Keratinocyte (primary cell): ENCODE measurements around the gene DLG2. TPM values are rescaled to one million over a fixed set of nuclear protein-coding genes. Genes with fewer than 3 reads are reported as not detected.

Source experiments
- DNase-seq: peaks from one replicate; pipeline ENCODE4 v3.0.0-alpha.2; 2011; ENCODE audit warnings: low read depth, missing footprints, low spot score
- FAIRE-seq: peaks from 2 replicates; lab custom pipeline; 2011; peaks lifted over from hg19 to GRCh38; lab: Jason Lieb, UNC
- H2AFZ ChIP-seq: 2 replicates; pipeline ENCODE4 v1.6.0; 2012; ENCODE audit warnings: low read length, control low read depth, inconsistent platforms; ENCODE audit not compliant: control insufficient read depth
- H3K27ac ChIP-seq: 2 replicates; pipeline ENCODE4 v1.5.1; 2011; ENCODE audit warnings: low read length; ENCODE audit not compliant: control insufficient read depth, insufficient read depth
- H3K27me3 ChIP-seq: 3 replicates; pipeline ENCODE4 v1.6.0; 2011; ENCODE audit warnings: low read length; ENCODE audit not compliant: control insufficient read depth, insufficient read depth; ENCODE audit errors: extremely low read depth
- H3K36me3 ChIP-seq, 2 experiments: 2 replicates in 1 of 2; 3 replicates in 1 of 2; pipeline ENCODE4 v1.5.1; 2011; ENCODE audit warnings: low read length in 2 of 2, mild to moderate bottlenecking in 1 of 2; ENCODE audit not compliant: control insufficient read depth in 2 of 2, insufficient read depth in 2 of 2; ENCODE audit errors: extremely low read depth in 1 of 2
- H3K4me1 ChIP-seq: 3 replicates; pipeline ENCODE4 v1.5.1; 2011; ENCODE audit warnings: low read length; ENCODE audit not compliant: control insufficient read depth, insufficient read depth; ENCODE audit errors: extremely low read depth
- H3K4me2 ChIP-seq: 3 replicates; pipeline ENCODE4 v1.6.0; 2011; ENCODE audit warnings: low read depth, low read length; ENCODE audit not compliant: control insufficient read depth, insufficient read depth; ENCODE audit errors: extremely low read depth
- H3K4me3 ChIP-seq, 3 experiments: fragments of 200-600 bp in 1 of 3; sonication (generic) in 1 of 3; 2 replicates in 2 of 3; 3 replicates in 1 of 3; pipeline ENCODE4 v1.5.1; 2011 to 2016; ENCODE audit warnings: low read length in 3 of 3, mild to moderate bottlenecking in 3 of 3, control low read depth in 2 of 3, inconsistent platforms in 1 of 3, low read depth in 1 of 3, mixed read lengths in 1 of 3, mixed run types in 1 of 3, moderate library complexity in 1 of 3; ENCODE audit not compliant: control insufficient read depth in 2 of 3, insufficient read depth in 2 of 3; ENCODE audit errors: extremely low read depth in 1 of 3
- H3K79me2 ChIP-seq: 2 replicates; pipeline ENCODE4 v1.6.0; 2012; ENCODE audit warnings: low read length; ENCODE audit not compliant: control insufficient read depth, insufficient read depth
- H3K9ac ChIP-seq: 3 replicates; pipeline ENCODE4 v1.6.0; 2011; ENCODE audit warnings: low read length; ENCODE audit not compliant: control insufficient read depth, insufficient read depth; ENCODE audit errors: extremely low read depth
- H3K9me1 ChIP-seq: 3 replicates; pipeline ENCODE4 v1.6.0; 2011; ENCODE audit warnings: low read length; ENCODE audit not compliant: control insufficient read depth, insufficient read depth; ENCODE audit errors: extremely low read depth
- H3K9me3 ChIP-seq: 2 replicates; pipeline ENCODE4 v1.5.1; 2012; ENCODE audit warnings: low read depth, low read length; ENCODE audit not compliant: control insufficient read depth
- H4K20me1 ChIP-seq: 3 replicates; pipeline ENCODE4 v1.6.0; 2011; ENCODE audit warnings: low read length; ENCODE audit not compliant: control insufficient read depth, insufficient read depth; ENCODE audit errors: extremely low read depth
- EZH2 ChIP-seq: IDR thresholded peaks from one replicate; pipeline ENCODE4 v1.6.1; 2012; ENCODE audit warnings: inconsistent platforms, mild to moderate bottlenecking, low read length, moderate library complexity
- dilution Hi-C: fragments of 300-500 bp; cut with MboI; formaldehyde crosslinking; loops from one replicate; pipeline ENCODE4 v1.7.0; 2020; ENCODE audit warnings: low sequenced_read_pairs; ENCODE audit not compliant: extremely low pct_ligation_motif_present
- polyA plus RNA-seq, 5 experiments: library from polyadenylated mRNA; depleted of rRNA in 3 of 5; stranded (reverse) in 3 of 5; stranded (forward) in 1 of 5; unstranded in 1 of 5; fragments of >200 nt; gene quantifications; 1 replicate in 1 of 5; 2 replicates in 3 of 5; 3 replicates in 1 of 5; pipeline versions ENCODE4 v1.2.1 to v1.2.3, GENCODE V29; 2011 to 2012; ENCODE audit warnings: missing spikeins in 2 of 5, low read depth in 1 of 5, low replicate concordance in 1 of 5
- TF ChIP-seq, protein P1 (sequence below), 3 experiments: IDR thresholded peaks in 1 of 3; conservative IDR thresholded peaks in 1 of 3; optimal IDR thresholded peaks in 1 of 3; 2 replicates in 2 of 3; 3 replicates in 1 of 3; pipeline versions ENCODE3 to v1.5.1; 2011; ENCODE audit warnings: low read length in 3 of 3, mild to moderate bottlenecking in 3 of 3, moderate library complexity in 2 of 3, control low read depth in 1 of 3, inconsistent platforms in 1 of 3; ENCODE audit not compliant: insufficient read depth in 2 of 3; ENCODE audit errors: extremely low read depth in 1 of 3

DLG2 gene
- polyA plus RNA-seq, 1 donor (not counting 4 experiments of a cell fraction or from before 2014, with no cell fraction given) = 0.55 TPM

GRCh38 chr11:83427501-83427900 is 2199.6 kb downstream of the DLG2 start:
- FAIRE-seq (no peak), DNase-seq (no peak)
- no peak overlapping the region for H3K4me2 ChIP-seq
- no peaks in the 10 kb centered on the region for H3K36me3 ChIP-seq
- no peaks in the 10 kb centered on the region for H3K4me1 ChIP-seq
- no peak overlapping the region for H3K9ac ChIP-seq
- no peaks in the 10 kb centered on the region for H3K9me3 ChIP-seq
- H3K27me3 ChIP-seq = no peaks in the 10 kb centered on the region
- no peaks in the 10 kb centered on the region for H3K9me1 ChIP-seq
- no peaks in the 10 kb centered on the region for H3K79me2 ChIP-seq
- no peak overlapping the region for H2AFZ ChIP-seq
- no peaks in the 10 kb centered on the region for H4K20me1 ChIP-seq
- H3K4me3 ChIP-seq = no peak overlapping the region
- TF ChIP-seq, protein P1, sequence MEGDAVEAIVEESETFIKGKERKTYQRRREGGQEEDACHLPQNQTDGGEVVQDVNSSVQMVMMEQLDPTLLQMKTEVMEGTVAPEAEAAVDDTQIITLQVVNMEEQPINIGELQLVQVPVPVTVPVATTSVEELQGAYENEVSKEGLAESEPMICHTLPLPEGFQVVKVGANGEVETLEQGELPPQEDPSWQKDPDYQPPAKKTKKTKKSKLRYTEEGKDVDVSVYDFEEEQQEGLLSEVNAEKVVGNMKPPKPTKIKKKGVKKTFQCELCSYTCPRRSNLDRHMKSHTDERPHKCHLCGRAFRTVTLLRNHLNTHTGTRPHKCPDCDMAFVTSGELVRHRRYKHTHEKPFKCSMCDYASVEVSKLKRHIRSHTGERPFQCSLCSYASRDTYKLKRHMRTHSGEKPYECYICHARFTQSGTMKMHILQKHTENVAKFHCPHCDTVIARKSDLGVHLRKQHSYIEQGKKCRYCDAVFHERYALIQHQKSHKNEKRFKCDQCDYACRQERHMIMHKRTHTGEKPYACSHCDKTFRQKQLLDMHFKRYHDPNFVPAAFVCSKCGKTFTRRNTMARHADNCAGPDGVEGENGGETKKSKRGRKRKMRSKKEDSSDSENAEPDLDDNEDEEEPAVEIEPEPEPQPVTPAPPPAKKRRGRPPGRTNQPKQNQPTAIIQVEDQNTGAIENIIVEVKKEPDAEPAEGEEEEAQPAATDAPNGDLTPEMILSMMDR (optimal IDR thresholded peaks at IDR 0.05 in 1 of 3, IDR thresholded peaks at IDR 0.05 in 1 of 3, conservative IDR thresholded peaks at IDR 0.05 in 1 of 3; ENCODE audit: extremely low read depth in 1 of 3, insufficient read depth in 2 of 3, low read length in 3 of 3) = no peak
- TF ChIP-seq EZH2 = no peak
- dilution Hi-C loops = no loop called here
- H3K27ac ChIP-seq = no peak overlapping the region

DNA sequence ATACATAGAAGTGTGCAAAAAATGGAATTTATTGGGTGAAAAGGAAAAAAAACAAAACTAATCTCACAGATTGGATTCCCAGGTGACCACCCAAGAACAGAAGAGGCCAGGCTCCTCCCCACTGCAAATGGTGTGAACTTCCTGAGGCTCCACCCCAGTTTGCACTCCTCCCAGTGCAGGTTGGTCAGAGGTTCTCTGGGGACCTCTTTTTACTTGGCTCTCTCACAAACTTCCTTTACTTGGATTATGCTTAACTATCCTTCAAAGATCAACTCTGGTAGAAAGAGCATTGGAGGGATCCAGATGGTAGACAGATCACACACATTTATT is 2202.0 kb downstream of the DLG2 start:
- FAIRE-seq (no peak), DNase-seq (no peak)
- dilution Hi-C loops = no loop called here
- Histone ChIP-seq H3K4me2 (no peak overlapping the region), H3K9me3 (no peaks in the 10 kb centered on the region), H3K79me2 (no peaks in the 10 kb centered on the region), H3K27me3 (no peaks in the 10 kb centered on the region), H3K9me1 (no peaks in the 10 kb centered on the region), H3K4me3 (no peak overlapping the region), H4K20me1 (no peaks in the 10 kb centered on the region), H3K36me3 (no peaks in the 10 kb centered on the region), H3K4me1 (no peaks in the 10 kb centered on the region), H3K27ac (no peak overlapping the region), H3K9ac (no peak overlapping the region), H2AFZ (no peak overlapping the region)
- no peak for TF ChIP-seq EZH2
- TF ChIP-seq, protein P1 (optimal IDR thresholded peaks at IDR 0.05 in 1 of 3, IDR thresholded peaks at IDR 0.05 in 1 of 3, conservative IDR thresholded peaks at IDR 0.05 in 1 of 3; ENCODE audit: extremely low read depth in 1 of 3, insufficient read depth in 2 of 3, low read length in 3 of 3) = no peak
